ENCODE results near the gene OBP2B. TPM values are rescaled to one million over a fixed set of nuclear protein-coding genes. Genes with fewer than 3 reads are reported as not detected.

Gene OBP2B
- total and polyA plus RNA-seq, 2 experiments from 2014 or later, result not detected

DNA sequence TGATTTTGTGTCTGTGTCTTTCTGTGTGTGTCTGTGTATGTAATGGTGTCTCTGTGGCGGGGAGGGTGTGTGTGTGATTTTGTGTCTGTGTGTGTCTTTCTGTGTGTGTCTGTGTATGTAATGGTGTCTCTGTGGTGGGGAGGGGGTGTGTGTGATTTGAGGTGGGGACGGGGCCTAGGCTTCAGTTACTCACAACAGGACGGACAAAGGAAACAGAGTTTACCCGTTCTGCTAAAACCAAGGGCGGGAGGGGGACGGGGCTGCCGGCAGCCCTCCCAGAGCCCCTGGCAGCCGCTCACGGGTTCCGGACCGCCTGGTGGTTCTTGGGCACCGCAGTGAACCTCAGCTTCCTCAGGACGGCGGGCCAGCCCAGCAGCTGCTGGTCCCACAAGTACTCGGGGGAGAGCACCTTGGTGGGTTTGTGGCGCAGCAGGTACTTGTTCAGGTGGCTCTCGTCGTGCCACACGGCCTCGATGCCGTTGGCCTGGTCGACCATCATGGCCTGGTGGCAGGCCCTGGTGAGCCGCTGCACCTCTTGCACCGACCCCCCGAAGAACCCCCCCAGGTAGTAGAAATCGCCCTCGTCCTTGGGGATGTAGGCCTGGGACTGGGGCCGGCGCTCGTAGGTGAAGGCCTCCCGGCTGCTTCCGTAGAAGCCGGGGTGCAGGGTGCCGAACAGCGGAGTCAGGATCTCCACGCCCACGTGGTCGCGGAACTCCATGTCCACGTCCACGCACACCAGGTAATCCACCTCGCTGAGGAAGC is 46.5 kb upstream of the OBP2B start (continued):
- TF ChIP-seq ZNF462 (CRISPR knock-in tag; IDR thresholded peaks at IDR 0.05) (no peak), EZH2 (IDR thresholded peaks at IDR 0.05; ENCODE audit: low read depth, unreplicated experiment) (no peak), ZNF114 (CRISPR knock-in tag; IDR thresholded peaks at IDR 0.05) (no peak), REST (IDR thresholded peaks at IDR 0.05; ENCODE audit: unreplicated experiment) (no peak)

DNA sequence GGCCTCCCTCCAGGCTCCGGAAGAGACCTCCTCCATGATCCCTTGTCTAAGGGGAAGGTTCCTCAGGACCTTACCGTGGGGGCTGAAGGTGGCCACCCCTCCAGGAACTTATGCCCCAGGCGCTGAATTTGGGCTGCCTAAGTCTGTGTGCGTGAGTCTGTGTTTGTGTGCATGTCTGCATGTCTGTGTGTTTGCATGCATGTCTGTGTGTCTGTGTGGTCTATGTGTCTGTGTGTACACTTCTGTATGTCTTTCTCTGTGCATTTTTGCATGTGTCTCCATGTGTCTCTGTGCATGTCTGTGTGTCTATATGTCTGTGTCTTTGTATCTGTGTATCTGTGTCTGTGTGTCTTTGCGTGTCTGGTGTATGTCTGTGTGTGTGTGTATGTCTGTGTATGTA is 45.4 kb upstream of the OBP2B start:
- Histone ChIP-seq H3K79me2 (replicated peaks; ENCODE audit: insufficient read depth) (no peaks in the 10 kb centered on the region), H3K4me2 (no peak overlapping the region), H3K4me3 (no peak overlapping the region), H3K9me2 (ENCODE audit: insufficient read depth) (no peaks in the 10 kb centered on the region), H3K4me1 (ENCODE audit: insufficient read depth) (no peaks in the 10 kb centered on the region; the same call in 1 of the 2 replicates), H3K36me3 (ENCODE audit: insufficient read depth) (no peaks in the 10 kb centered on the region), H2AFZ (no peak overlapping the region), H3K27ac (ENCODE audit: low read depth) (no peak overlapping the region), H4K20me1 (replicated peaks; ENCODE audit: insufficient read depth) (no peaks in the 10 kb centered on the region), H3F3A (replicated peaks; ENCODE audit: low read depth) (no peaks in the 10 kb centered on the region), H3K27me3 (ENCODE audit: insufficient read depth) (no peaks in the 10 kb centered on the region)
- Mint-ChIP-seq H3K4me3 (no peak overlapping the region), H3K4me1 (peaks cover 10% of the 10 kb centered on the region), H3K27me3 (ENCODE audit: insufficient read depth, low read depth, poor library complexity) (peaks cover 17% of the 10 kb centered on the region), H3K36me3 (ENCODE audit: low read depth) (no peaks in the 10 kb centered on the region), H3K27ac (no peak overlapping the region), H3K9me3 (no peaks in the 10 kb centered on the region)
- ATAC-seq (no peak), DNase-seq (ENCODE audit: low spot score) (no peak)
- TF ChIP-seq NANOG (IDR thresholded peaks at IDR 0.05; ENCODE audit: borderline replicate concordance) (no peak), ZNF331 (CRISPR knock-in tag; IDR thresholded peaks at IDR 0.05; ENCODE audit: low read depth) (no peak), POLR2AphosphoS5 (IDR thresholded peaks at IDR 0.05; ENCODE audit: low read depth) (no peak), EZH2phosphoT487 (IDR thresholded peaks at IDR 0.05; ENCODE audit: unreplicated experiment) (no peak), CREB1 (CRISPR knock-in tag; IDR thresholded peaks at IDR 0.05; ENCODE audit: low read depth) (no peak)
- TF ChIP-seq, protein P1, sequence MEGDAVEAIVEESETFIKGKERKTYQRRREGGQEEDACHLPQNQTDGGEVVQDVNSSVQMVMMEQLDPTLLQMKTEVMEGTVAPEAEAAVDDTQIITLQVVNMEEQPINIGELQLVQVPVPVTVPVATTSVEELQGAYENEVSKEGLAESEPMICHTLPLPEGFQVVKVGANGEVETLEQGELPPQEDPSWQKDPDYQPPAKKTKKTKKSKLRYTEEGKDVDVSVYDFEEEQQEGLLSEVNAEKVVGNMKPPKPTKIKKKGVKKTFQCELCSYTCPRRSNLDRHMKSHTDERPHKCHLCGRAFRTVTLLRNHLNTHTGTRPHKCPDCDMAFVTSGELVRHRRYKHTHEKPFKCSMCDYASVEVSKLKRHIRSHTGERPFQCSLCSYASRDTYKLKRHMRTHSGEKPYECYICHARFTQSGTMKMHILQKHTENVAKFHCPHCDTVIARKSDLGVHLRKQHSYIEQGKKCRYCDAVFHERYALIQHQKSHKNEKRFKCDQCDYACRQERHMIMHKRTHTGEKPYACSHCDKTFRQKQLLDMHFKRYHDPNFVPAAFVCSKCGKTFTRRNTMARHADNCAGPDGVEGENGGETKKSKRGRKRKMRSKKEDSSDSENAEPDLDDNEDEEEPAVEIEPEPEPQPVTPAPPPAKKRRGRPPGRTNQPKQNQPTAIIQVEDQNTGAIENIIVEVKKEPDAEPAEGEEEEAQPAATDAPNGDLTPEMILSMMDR (conservative IDR thresholded peaks at IDR 0.05; ENCODE audit: low read depth in 2 of 2), result no peak

All from GM23338 (cell line).